PC-9 (cell line): Measurements from ENCODE around the gene VPS13D. TPM values are rescaled to one million over a fixed set of nuclear protein-coding genes. Genes with fewer than 3 reads are reported as not detected.
A peak's percentile ranks its signal among the peaks of the same experiment; 100 is the strongest.

ENCODE experiments used
- BruUV-seq: library from RNA; stranded (reverse); fragments of 400-500 nt; replicated peaks from 2 replicates; lab custom pipeline; 2021; lab: Mats Ljungman, UMichigan
- CTCF ChIA-PET: fragments of 300-600 bp; sonication (Branson Sonifier 250); formaldehyde crosslinking; loops from one replicate; lab custom pipeline; 2022; ENCODE audit warnings: antibody characterized with exemption; lab: Charles Lee
- POLR2A ChIA-PET: fragments of 300-600 bp; sonication (Branson Sonifier 250); formaldehyde crosslinking; loops from one replicate; lab custom pipeline; 2022; ENCODE audit warnings: antibody characterized with exemption; ENCODE audit not compliant: unreplicated experiment; lab: Charles Lee
- DNase-seq, 2 experiments: peaks; one replicate each; pipeline versions ENCODE4 v3.0.0 to v3.0.0-alpha.2; 2015 to 2022; ENCODE audit warnings: mixed read lengths in 1 of 2
- H2AFZ ChIP-seq: fragments of 200-600 bp; sonication (generic); 2 replicates; pipeline ENCODE4 v1.8.1; 2017; ENCODE audit warnings: antibody characterized with exemption
- H3F3A ChIP-seq: fragments of 200-600 bp; sonication (generic); 2 replicates; pipeline ENCODE4 v1.8.1; 2017; ENCODE audit warnings: antibody characterized with exemption, mild to moderate bottlenecking, low read depth; ENCODE audit not compliant: insufficient read depth
- H3K27ac ChIP-seq: fragments of 200-600 bp; sonication (generic); 2 replicates; pipeline ENCODE4 v1.6.1; 2016; ENCODE audit warnings: mixed run types
- H3K27me3 ChIP-seq: fragments of 200-600 bp; sonication (generic); 2 replicates; pipeline ENCODE4 v1.6.1; 2016; ENCODE audit warnings: low read depth, mixed run types; ENCODE audit not compliant: insufficient read depth
- H3K36me3 ChIP-seq: fragments of 200-600 bp; sonication (generic); 2 replicates; pipeline ENCODE4 v1.6.1; 2016; ENCODE audit warnings: low read depth, mixed run types
- H3K4me1 ChIP-seq: fragments of 200-600 bp; sonication (generic); replicated peaks from 2 replicates; pipeline ENCODE4 v1.6.1; 2016; ENCODE audit warnings: mixed run types; ENCODE audit not compliant: insufficient read depth
- H3K4me2 ChIP-seq: fragments of 200-600 bp; sonication (generic); 2 replicates; pipeline ENCODE4 v1.6.1; 2017; ENCODE audit warnings: mixed run types
- H3K4me3 ChIP-seq: fragments of 200-600 bp; sonication (generic); 2 replicates; pipeline ENCODE4 v1.6.1; 2016; ENCODE audit warnings: mixed run types
- H3K79me2 ChIP-seq: fragments of 200-600 bp; sonication (generic); 2 replicates; pipeline ENCODE4 v1.6.1; 2017; ENCODE audit warnings: low read depth, mixed run types
- H3K9me2 ChIP-seq: fragments of 200-600 bp; sonication (generic); 2 replicates; pipeline ENCODE4 v1.8.1; 2017; ENCODE audit warnings: mild to moderate bottlenecking; ENCODE audit not compliant: insufficient read depth
- H3K9me3 ChIP-seq: fragments of 200-600 bp; sonication (generic); 2 replicates; pipeline ENCODE4 v1.8.1; 2016; ENCODE audit warnings: low read depth; ENCODE audit not compliant: insufficient read depth
- H4K20me1 ChIP-seq: fragments of 200-600 bp; sonication (generic); 2 replicates; pipeline ENCODE4 v1.8.1; 2017; ENCODE audit not compliant: insufficient read depth
- EZH2 ChIP-seq: fragments of 200-600 bp; sonication (generic); IDR thresholded peaks from 2 replicates; pipeline ENCODE4 v1.8.0; 2017; ENCODE audit warnings: antibody characterized with exemption, low read depth
- intact Hi-C: fragments of 100-400 bp; cut with micrococcal nuclease; formaldehyde crosslinking; loops from one replicate; pipeline ENCODE4 v1.10.0; 2022; ENCODE audit not compliant: unreplicated experiment
- total RNA-seq: library from RNA; stranded (reverse); gene quantifications from 2 replicates; pipeline ENCODE4 v1.2.3, GENCODE V29; 2021
- TF ChIP-seq, protein P1 (sequence below): fragments of 200-600 bp; sonication (generic); conservative IDR thresholded peaks from 2 replicates; pipeline ENCODE4 v1.6.1; 2017; ENCODE audit warnings: mixed run types, antibody characterized with exemption, mild to moderate bottlenecking, moderate library complexity

Gene VPS13D
- total RNA-seq, 1 experiment from 2014 or later, result 36.2 TPM

DNA sequence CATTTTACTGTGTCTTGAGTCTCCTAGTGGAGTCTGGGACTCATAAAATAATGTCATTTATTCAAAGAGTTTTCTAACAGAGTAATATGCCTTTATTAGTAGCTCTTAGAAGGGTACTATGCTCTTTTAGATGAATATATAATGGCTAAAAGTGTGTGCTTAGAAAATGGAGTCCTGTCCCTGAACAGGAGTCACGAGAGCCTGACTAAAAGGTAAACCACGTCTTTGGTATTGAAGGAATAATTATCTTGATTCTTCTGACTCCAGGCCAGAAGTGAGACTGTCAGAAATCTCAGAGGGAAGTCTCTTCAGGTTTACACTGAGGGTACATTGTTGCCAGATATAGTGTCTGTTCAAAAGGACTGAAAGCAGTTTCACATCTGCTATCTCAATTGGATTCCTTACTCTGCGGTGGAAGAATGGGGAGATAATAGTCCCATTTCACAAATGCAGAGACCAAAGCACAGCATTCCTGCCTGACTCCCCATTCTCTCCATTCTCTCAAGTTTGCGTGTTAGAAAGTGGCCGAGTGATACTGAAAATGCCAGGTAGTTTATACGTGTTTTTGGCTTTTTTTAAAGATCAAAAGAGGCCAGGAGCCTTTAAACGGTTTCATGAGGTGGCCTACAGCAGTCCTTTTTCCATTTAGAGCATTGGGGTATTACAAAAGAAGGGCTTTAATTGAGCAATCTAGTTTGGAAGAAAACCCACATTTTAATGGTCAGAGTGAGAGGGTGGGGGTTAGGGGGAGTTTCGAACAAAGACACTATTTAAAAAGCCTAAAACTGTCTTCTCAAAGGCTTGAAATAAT, 176.6 kb downstream of the VPS13D start:
- no peaks in the 10 kb centered on the region for H3K9me2 ChIP-seq
- intact Hi-C loops, result loop anchor here (1.0 to 5.0 kb wide), 2 partner anchors 71 to 213 kb away; no protein-coding TSS in a partner anchor
- H3K4me1 ChIP-seq, result peaks cover 23% of the 10 kb centered on the region
- H3K4me3 ChIP-seq, result no peak overlapping the region
- H3K36me3 ChIP-seq, result no peaks in the 10 kb centered on the region
- no peaks in the 10 kb centered on the region for H3K27me3 ChIP-seq
- POLR2A ChIA-PET, result no interaction called here
- peaks cover 8% of the 10 kb centered on the region for H3K9me3 ChIP-seq
- H4K20me1 ChIP-seq, result no peaks in the 10 kb centered on the region
- BruUV-seq, result no TSS peak
- peak overlapping the region; percentile 61 for H3K27ac ChIP-seq
- H3K79me2 ChIP-seq, result no peaks in the 10 kb centered on the region
- no peaks in the 10 kb centered on the region for H3F3A ChIP-seq
- no peak overlapping the region for H2AFZ ChIP-seq
- DNase-seq, result no peak
- CTCF ChIA-PET, result interaction anchor here (1.4 kb wide), 1 partner anchor 21 kb away, joined by 3 read pairs; no protein-coding TSS in a partner anchor
- no peak overlapping the region for H3K4me2 ChIP-seq
- TF ChIP-seq, protein P1, sequence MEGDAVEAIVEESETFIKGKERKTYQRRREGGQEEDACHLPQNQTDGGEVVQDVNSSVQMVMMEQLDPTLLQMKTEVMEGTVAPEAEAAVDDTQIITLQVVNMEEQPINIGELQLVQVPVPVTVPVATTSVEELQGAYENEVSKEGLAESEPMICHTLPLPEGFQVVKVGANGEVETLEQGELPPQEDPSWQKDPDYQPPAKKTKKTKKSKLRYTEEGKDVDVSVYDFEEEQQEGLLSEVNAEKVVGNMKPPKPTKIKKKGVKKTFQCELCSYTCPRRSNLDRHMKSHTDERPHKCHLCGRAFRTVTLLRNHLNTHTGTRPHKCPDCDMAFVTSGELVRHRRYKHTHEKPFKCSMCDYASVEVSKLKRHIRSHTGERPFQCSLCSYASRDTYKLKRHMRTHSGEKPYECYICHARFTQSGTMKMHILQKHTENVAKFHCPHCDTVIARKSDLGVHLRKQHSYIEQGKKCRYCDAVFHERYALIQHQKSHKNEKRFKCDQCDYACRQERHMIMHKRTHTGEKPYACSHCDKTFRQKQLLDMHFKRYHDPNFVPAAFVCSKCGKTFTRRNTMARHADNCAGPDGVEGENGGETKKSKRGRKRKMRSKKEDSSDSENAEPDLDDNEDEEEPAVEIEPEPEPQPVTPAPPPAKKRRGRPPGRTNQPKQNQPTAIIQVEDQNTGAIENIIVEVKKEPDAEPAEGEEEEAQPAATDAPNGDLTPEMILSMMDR, result no peak
- no peak for TF ChIP-seq EZH2

DNA sequence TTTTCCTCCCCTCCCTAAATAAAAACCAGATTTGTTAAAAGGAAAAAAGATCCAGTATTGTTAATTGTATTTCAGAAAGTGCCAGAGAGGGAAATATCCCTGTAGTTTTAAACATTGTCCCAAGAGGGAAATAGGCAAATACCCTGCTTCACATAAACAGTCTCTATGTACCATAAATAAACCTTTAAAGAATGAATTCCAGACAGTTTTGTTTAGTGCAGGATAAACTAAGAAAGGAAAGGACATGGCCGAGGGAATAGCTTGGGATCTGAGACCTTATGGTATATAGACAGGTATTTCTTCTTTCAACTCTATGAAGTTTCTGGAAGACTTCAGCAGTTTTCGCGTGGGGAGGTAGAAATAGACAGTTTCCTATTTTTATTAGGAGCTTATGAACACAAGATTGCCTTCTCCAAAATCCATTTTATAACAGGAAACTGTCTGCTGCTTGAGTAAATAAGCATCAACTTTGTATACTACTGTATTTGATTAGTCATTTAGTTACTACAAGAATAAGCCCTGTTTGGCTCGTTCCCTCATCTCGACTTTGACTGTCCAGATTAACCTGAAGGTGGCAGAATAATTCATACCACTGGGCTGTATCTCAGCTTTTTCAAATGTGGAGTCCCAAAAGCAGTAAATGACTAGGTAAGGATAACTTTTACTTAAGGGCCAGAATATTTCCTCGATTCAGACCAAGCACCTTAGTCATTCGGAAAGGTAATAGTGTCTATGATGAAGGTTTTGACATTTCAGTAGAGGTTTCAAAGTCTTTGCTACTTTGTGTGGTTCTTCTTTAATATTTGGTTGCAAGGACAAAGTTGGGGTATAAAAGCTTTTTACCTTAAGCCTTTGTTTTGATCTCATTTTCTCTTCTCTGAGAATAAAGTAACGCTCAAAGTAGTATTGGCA, 177.5 kb downstream of the VPS13D start:
- Histone ChIP-seq H3K4me3 (no peak overlapping the region), H3K36me3 (no peaks in the 10 kb centered on the region), H3K9me3 (peaks cover 8% of the 10 kb centered on the region), H2AFZ (no peak overlapping the region), H3K27me3 (no peaks in the 10 kb centered on the region), H3K4me1 (peaks cover 23% of the 10 kb centered on the region), H3F3A (no peaks in the 10 kb centered on the region), H3K79me2 (no peaks in the 10 kb centered on the region), H3K27ac (peak overlapping the region; percentile 61), H4K20me1 (no peaks in the 10 kb centered on the region), H3K4me2 (peak overlapping the region; percentile 22; the same call in 1 of the 2 replicates), H3K9me2 (no peaks in the 10 kb centered on the region)
- CTCF ChIA-PET, result interaction anchor here (1.4 kb wide), 1 partner anchor 22 kb away, joined by 3 read pairs; no protein-coding TSS in a partner anchor
- intact Hi-C loops, result loop anchor here (1.0 to 5.0 kb wide), 2 partner anchors 70 to 212 kb away; no protein-coding TSS in a partner anchor
- peak; percentile 12 to 55 for DNase-seq
- no TSS peak for BruUV-seq
- POLR2A ChIA-PET, result interaction anchor here (0.6 kb wide), 2 partner anchors 70 to 84 kb away, joined by 3 to 6 read pairs; no protein-coding TSS in a partner anchor
- TF ChIP-seq EZH2, result no peak
- TF ChIP-seq, protein P1, result peak; percentile 42; the same call in 1 of the 2 replicates

DNA sequence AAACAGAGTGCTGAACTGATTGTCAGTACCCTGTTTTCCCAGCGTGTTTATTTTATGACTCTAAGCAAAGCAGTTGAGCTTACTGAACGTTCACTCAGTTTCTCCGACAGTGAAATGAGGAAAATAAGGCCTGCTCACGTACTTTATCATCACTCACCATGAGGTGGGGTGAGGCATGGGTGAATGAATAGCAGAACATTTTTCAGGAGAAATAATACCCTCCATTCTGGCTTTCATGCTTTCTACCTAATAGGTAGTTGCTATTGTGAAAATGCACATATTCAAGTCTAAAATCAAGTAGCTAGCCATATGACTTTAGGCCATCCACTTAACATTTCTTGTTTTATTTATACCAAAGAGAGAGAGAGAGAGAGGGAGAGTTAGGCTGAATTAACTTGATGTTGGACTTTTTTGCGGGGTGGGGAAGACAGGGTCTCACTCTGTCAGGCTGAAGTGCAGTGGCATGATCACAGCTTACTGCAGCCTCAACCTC, 178.2 kb downstream of the VPS13D start:
- BruUV-seq, result no TSS peak
- no peak overlapping the region for H2AFZ ChIP-seq
- TF ChIP-seq EZH2, result no peak
- TF ChIP-seq, protein P1, result no peak

More for the DNA sequence above, 178.2 kb downstream of the VPS13D start:
- Histone ChIP-seq H3K4me3 (no peak overlapping the region), H3K9me2 (no peaks in the 10 kb centered on the region), H4K20me1 (no peaks in the 10 kb centered on the region), H3K4me1 (peaks cover 23% of the 10 kb centered on the region), H3K4me2 (no peak overlapping the region), H3K27ac (no peak overlapping the region), H3K36me3 (no peaks in the 10 kb centered on the region), H3K79me2 (no peaks in the 10 kb centered on the region), H3F3A (no peaks in the 10 kb centered on the region), H3K27me3 (no peaks in the 10 kb centered on the region), H3K9me3 (peaks cover 8% of the 10 kb centered on the region)
- no peak for DNase-seq
- CTCF ChIA-PET, result interaction anchor here (0.8 to 1.4 kb wide), 2 partner anchors 22 to 94 kb away, joined by 3 to 4 read pairs; no protein-coding TSS in a partner anchor
- POLR2A ChIA-PET, result no interaction called here
- intact Hi-C loops, result loop anchor here (1.0 to 5.0 kb wide), 2 partner anchors 69 to 211 kb away; no protein-coding TSS in a partner anchor
